GM12878 (cell line): ENCODE results near the gene PPRC1. TPM values are rescaled to one million over a fixed set of nuclear protein-coding genes. Genes with fewer than 3 reads are reported as not detected.

Experiments used
- ATAC-seq: fragments of 200-7000 bp; cut with Tn5 transposase; 3 replicates; pipeline ENCODE4 v1.9.1; 2020; ENCODE audit warnings: mild to moderate bottlenecking, moderate library complexity
- BruUV-seq: library from RNA; stranded (reverse); fragments of 400-500 nt; replicated peaks from 2 replicates; lab custom pipeline; 2021; lab: Mats Ljungman, UMichigan
- CTCF ChIA-PET: fragments of 300-600 bp; sonication (Branson Sonifier 250); formaldehyde crosslinking; extraction: SDS; loops from one replicate; lab custom pipeline; 2021; ENCODE audit warnings: inconsistent platforms; lab: Yijun Ruan, JAX
- POLR2A ChIA-PET: fragments of 350-600 bp; formaldehyde crosslinking; extraction: SDS; loops from one replicate; lab custom pipeline; 2021; ENCODE audit warnings: inconsistent platforms; lab: Charles Lee
- RAD21 ChIA-PET: fragments of 300-600 bp; sonication (Branson Sonifier 250); formaldehyde crosslinking; loops from one replicate; lab custom pipeline; 2023; ENCODE audit warnings: antibody characterized with exemption; ENCODE audit not compliant: unreplicated experiment; lab: Charles Lee
- SMC1A ChIA-PET: fragments of 300-600 bp; sonication (Branson Sonifier 250); formaldehyde crosslinking; loops from one replicate; lab custom pipeline; 2023; ENCODE audit not compliant: unreplicated experiment, uncharacterized antibody; lab: Charles Lee
- DNase-seq: peaks from one replicate; pipeline ENCODE4 v3.0.0-alpha.2; 2011; ENCODE audit warnings: low read depth, low spot score
- FAIRE-seq: peaks from 3 replicates; lab custom pipeline; 2011; peaks lifted over from hg19 to GRCh38; lab: Jason Lieb, UNC
- H2AFZ ChIP-seq: 2 replicates; pipeline ENCODE4 v1.6.0; 2011; ENCODE audit warnings: low read depth, low read length, control low read depth; ENCODE audit not compliant: control insufficient read depth
- H3K27ac ChIP-seq: 2 replicates; pipeline ENCODE4 v1.5.1; 2011; ENCODE audit warnings: control low read depth; ENCODE audit not compliant: control insufficient read depth, insufficient read depth
- H3K27me3 ChIP-seq, 2 experiments: replicated peaks in 1 of 2; 2 replicates each; pipeline versions ENCODE4 v1.6.0 to v1.6.1; 2011; ENCODE audit warnings: low read length in 1 of 2; ENCODE audit not compliant: control insufficient read depth in 2 of 2, insufficient read depth in 2 of 2
- H3K36me3 ChIP-seq, 2 experiments: 2 replicates each; pipeline ENCODE4 v1.5.1; 2011; ENCODE audit warnings: low read length in 1 of 2; ENCODE audit not compliant: control insufficient read depth in 2 of 2, insufficient read depth in 2 of 2
- H3K4me1 ChIP-seq: 2 replicates; pipeline ENCODE4 v1.6.1; 2011; ENCODE audit warnings: mild to moderate bottlenecking, low read length, moderate library complexity, mixed read lengths; ENCODE audit not compliant: control insufficient read depth, insufficient read depth
- H3K4me2 ChIP-seq: 2 replicates; pipeline ENCODE4 v1.6.0; 2011; ENCODE audit warnings: control low read depth; ENCODE audit not compliant: control insufficient read depth, insufficient read depth
- H3K4me3 ChIP-seq: fragments of 200-600 bp; sonication (generic); 2 replicates; pipeline ENCODE4 v1.5.1; 2016
- H3K79me2 ChIP-seq: 2 replicates; pipeline ENCODE4 v1.6.0; 2011; ENCODE audit warnings: low read length; ENCODE audit not compliant: control insufficient read depth, insufficient read depth
- H3K9ac ChIP-seq: 2 replicates; pipeline ENCODE4 v1.8.0; 2011; ENCODE audit warnings: low read length, control low read depth, mixed read lengths; ENCODE audit not compliant: control insufficient read depth, insufficient read depth
- H3K9me3 ChIP-seq: replicated peaks from 3 replicates; pipeline ENCODE4 v1.5.1; 2011; ENCODE audit warnings: mild to moderate bottlenecking, low read length; ENCODE audit not compliant: control insufficient read depth, insufficient read depth
- H4K20me1 ChIP-seq: 2 replicates; pipeline ENCODE4 v1.6.0; 2011; ENCODE audit not compliant: control insufficient read depth, insufficient read depth
- BACH1 ChIP-seq: fragments of 450-650 bp; IDR thresholded peaks from 2 replicates; pipeline ENCODE4 v1.6.1; 2017; ENCODE audit warnings: mild to moderate bottlenecking, borderline replicate concordance
- CEBPB ChIP-seq, 2 experiments: fragments of 150-350 bp in 1 of 2; IDR thresholded peaks; 2 replicates each; pipeline ENCODE4 v1.6.1; 2012 to 2014; ENCODE audit warnings: low read depth in 2 of 2, low read length in 2 of 2, borderline replicate concordance in 1 of 2, inconsistent platforms in 1 of 2
- CHD2 ChIP-seq: IDR thresholded peaks from 2 replicates; pipeline ENCODE4 v1.6.1; 2011; ENCODE audit warnings: low read depth, low read length, improper control_type of control experiment, borderline replicate concordance
- CREM ChIP-seq: IDR thresholded peaks from 2 replicates; pipeline ENCODE4 v1.6.1; 2014; ENCODE audit warnings: antibody characterized with exemption, low read depth
- E4F1 ChIP-seq: fragments of 450-650 bp; IDR thresholded peaks from 2 replicates; pipeline ENCODE4 v1.6.1; 2018; ENCODE audit warnings: borderline replicate concordance, mild to moderate bottlenecking; ENCODE audit not compliant: partially characterized antibody
- EP300 ChIP-seq, 2 experiments: fragments of 150-350 bp in 1 of 2; IDR thresholded peaks; 2 replicates each; pipeline ENCODE4 v1.6.1; 2011 to 2012; ENCODE audit warnings: low read depth in 2 of 2, low read length in 2 of 2, borderline replicate concordance in 1 of 2, improper control_type of control experiment in 1 of 2, inconsistent platforms in 1 of 2; ENCODE audit not compliant: control insufficient read depth in 1 of 2
- EZH2 ChIP-seq: IDR thresholded peaks from 2 replicates; pipeline ENCODE4 v1.6.1; 2012; ENCODE audit warnings: low read depth, mild to moderate bottlenecking, control low read depth, inconsistent platforms, low read length, borderline replicate concordance; ENCODE audit not compliant: control insufficient read depth
- HDAC6 ChIP-seq: fragments of 200-600 bp; sonication (generic); IDR thresholded peaks from one replicate; pipeline ENCODE4 v1.8.0; 2017; ENCODE audit warnings: antibody characterized with exemption; ENCODE audit not compliant: unreplicated experiment
- HSF1 ChIP-seq: fragments of 150-350 bp; IDR thresholded peaks from 2 replicates; pipeline ENCODE4 v1.6.1; 2014; ENCODE audit warnings: mild to moderate bottlenecking, low read depth, low read length
- NFYB ChIP-seq: IDR thresholded peaks from 2 replicates; pipeline ENCODE4 v1.6.1; 2011; ENCODE audit warnings: low read depth, mild to moderate bottlenecking, low read length, improper control_type of control experiment, moderate library complexity; ENCODE audit not compliant: insufficient read depth
- PRDM15 ChIP-seq: fragments of 450-650 bp; formaldehyde crosslinking; IDR thresholded peaks from 2 replicates; pipeline ENCODE4 v1.4.0; 2020; ENCODE audit warnings: mild to moderate bottlenecking, moderate library complexity
- ZZZ3 ChIP-seq: IDR thresholded peaks from 2 replicates; pipeline ENCODE4 v1.6.1; 2011; ENCODE audit warnings: low read depth; ENCODE audit not compliant: control insufficient read depth, insufficient read length
- WGBS: methylation state at CpG from one replicate; pipeline ENCODE4 v1.1.6; 2016; ENCODE audit warnings: low lambda C conversion rate; ENCODE audit not compliant: insufficient replicate concordance, insufficient coverage; ENCODE audit errors: missing lambda C conversion rate; 5-methylcytosine and 5-hydroxymethylcytosine counted together
- in situ Hi-C: fragments of 300-500 bp; cut with MboI; formaldehyde crosslinking; loops from 9 replicates; pipeline ENCODE4 v1.14.3; 2018; ENCODE audit warnings: mixed read lengths
- intact Hi-C: fragments of 100-400 bp; cut with micrococcal nuclease; formaldehyde crosslinking; loops from one replicate; pipeline ENCODE4 v1.14.2; 2022; ENCODE audit not compliant: unreplicated experiment
- polyA plus RNA-seq, 11 experiments: library from polyadenylated mRNA; depleted of rRNA in 4 of 11; unstranded in 6 of 11; stranded (reverse) in 5 of 11; fragments of >200 nt; fragmentation: Nextera tagmentation in 4 of 11; fragmentation: Illumina TruSeq in 1 of 11; extraction: Ambion mirVana in 4 of 11; extraction: Trizol in 1 of 11; gene quantifications; 1 replicate in 1 of 11; 2 replicates in 10 of 11; pipeline versions ENCODE4 v1.2.1 to v1.2.3, GENCODE V29; 2011 to 2016; ENCODE audit warnings: inconsistent platforms in 2 of 11, missing spikeins in 2 of 11, low read depth in 1 of 11
- total RNA-seq, 4 experiments: library from RNA; depleted of rRNA in 3 of 4; stranded (reverse); fragments of >200 nt in 3 of 4; fragmentation: Illumina TruSeq in 1 of 4; extraction: Trizol in 1 of 4; gene quantifications; 2 replicates each; pipeline versions ENCODE4 v1.2.1 to v1.2.3, GENCODE V29; 2013 to 2021

The PPRC1 gene
- total and polyA plus RNA-seq, 10 of the 15 experiments (the other 5 are each of a cell fraction or from before 2014, with no cell fraction given) = 13.1 to 69.8 (median 32.4) TPM

GRCh38 chr10:102191956-102192355 lies 59.1 kb downstream of the PPRC1 start:
- Histone ChIP-seq H2AFZ (no peak overlapping the region), H3K79me2 (no peaks in the 10 kb centered on the region), H3K27me3 (no peaks in the 10 kb centered on the region), H3K4me1 (peaks cover 11% of the 10 kb centered on the region), H3K36me3 (no peaks in the 10 kb centered on the region), H4K20me1 (no peaks in the 10 kb centered on the region), H3K9ac (no peak overlapping the region), H3K27ac (no peak overlapping the region), H3K4me2 (no peak overlapping the region), H3K4me3 (no peak overlapping the region), H3K9me3 (peaks cover 5% of the 10 kb centered on the region; the same call in 2 of the 3 replicates)
- RAD21 ChIA-PET = no interaction called here
- no peak for FAIRE-seq
- in situ Hi-C loops (no loop called here), intact Hi-C loops (no loop called here)
- CTCF ChIA-PET = interaction anchor here (1.0 kb wide), 1 partner anchor 28 kb away, joined by 3 read pairs; no protein-coding TSS in a partner anchor
- POLR2A ChIA-PET = no interaction called here
- SMC1A ChIA-PET = no interaction called here
- no peak for ATAC-seq
- WGBS = 58% methylated on average over 7 of the region's 7 CpGs
- BruUV-seq = no TSS peak
- no peak for TF ChIP-seq HSF1
- no peak for TF ChIP-seq HDAC6
- no peak for TF ChIP-seq EZH2
- TF ChIP-seq E4F1 = no peak
- no peak for TF ChIP-seq CHD2
- TF ChIP-seq CREM = no peak
- no peak for TF ChIP-seq EP300 (IDR thresholded peaks at IDR 0.05; ENCODE audit: borderline replicate concordance in 1 of 2, control insufficient read depth in 1 of 2, low read depth in 2 of 2, low read length in 2 of 2)
- TF ChIP-seq BACH1 = no peak
- TF ChIP-seq ZZZ3 = no peak
- no peak for TF ChIP-seq PRDM15 (CRISPR knock-in tag)
- TF ChIP-seq CEBPB (IDR thresholded peaks at IDR 0.05; ENCODE audit: borderline replicate concordance in 1 of 2, low read depth in 2 of 2, low read length in 2 of 2) = no peak
- no peak for TF ChIP-seq NFYB
- no peak for DNase-seq
